HCT116 (cell line): ENCODE results near the gene LY86. TPM values are rescaled to one million over a fixed set of nuclear protein-coding genes. Genes with fewer than 3 reads are reported as not detected.

Source experiments
- ATAC-seq: fragments of 200-7000 bp; cut with Tn5 transposase; 2 replicates; pipeline ENCODE4 v1.9.1; 2020; ENCODE audit warnings: mild to moderate bottlenecking, moderate library complexity
- BruUV-seq: library from RNA; stranded (reverse); fragments of 400-500 nt; replicated peaks from 2 replicates; lab custom pipeline; 2021; lab: Mats Ljungman, UMichigan
- CTCF ChIA-PET: fragments of 300-600 bp; sonication (Branson Sonifier 250); formaldehyde crosslinking; loops from one replicate; lab custom pipeline; 2021; ENCODE audit warnings: antibody characterized with exemption; lab: Charles Lee
- POLR2A ChIA-PET: fragments of 300-600, 350-600 bp; sonication (Branson Sonifier 250); formaldehyde crosslinking; loops from one replicate; lab custom pipeline; 2021; ENCODE audit warnings: antibody characterized with exemption; lab: Charles Lee
- RAD21 ChIA-PET, 2 experiments: fragments of 300-600 bp; sonication (Branson Sonifier 250); formaldehyde crosslinking; loops; one replicate each; lab custom pipeline; 2023; ENCODE audit warnings: low total read pairs in 2 of 2; ENCODE audit not compliant: uncharacterized antibody in 2 of 2, unreplicated experiment in 2 of 2, low non-redundant PET in 1 of 2; lab: Charles Lee
- DNase-seq: peaks from one replicate; pipeline ENCODE4 v3.0.0-alpha.2; 2010; ENCODE audit warnings: low read depth, low spot score
- H2AFZ ChIP-seq: fragments of 200-600 bp; shearing (Covaris generic), sonication (generic); 2 replicates; pipeline ENCODE4 v1.6.1; 2017; ENCODE audit warnings: low read depth, mixed run types, mixed read lengths, antibody characterized with exemption, low read length; ENCODE audit not compliant: poor library complexity, severe bottlenecking
- H3K27ac ChIP-seq: 2 replicates; pipeline ENCODE4 v1.5.1; 2012; ENCODE audit warnings: low read depth, low read length
- H3K27me3 ChIP-seq: fragments of 200-600 bp; sonication (generic); 2 replicates; pipeline ENCODE4 v1.6.1; 2016; ENCODE audit warnings: mixed run types, low read length, mixed read lengths; ENCODE audit not compliant: insufficient read depth
- H3K36me3 ChIP-seq, 2 experiments: fragments of 200-500 bp in 1 of 2; fragments of 200-600 bp in 1 of 2; sonication (Bioruptor generic) in 1 of 2; sonication (generic) in 1 of 2; 2 replicates each; pipeline versions ENCODE4 v1.5.1 to v1.6.1; 2014 to 2016; ENCODE audit warnings: low read length in 2 of 2, inconsistent platforms in 1 of 2, mixed read lengths in 1 of 2, mixed run types in 1 of 2; ENCODE audit not compliant: insufficient read depth in 2 of 2, control insufficient read depth in 1 of 2
- H3K4me1 ChIP-seq, 2 experiments: fragments of 200-600 bp in 1 of 2; sonication (generic) in 1 of 2; 2 replicates each; pipeline versions ENCODE4 v1.5.1 to v1.6.1; 2012 to 2017; ENCODE audit warnings: low read length in 2 of 2, inconsistent platforms in 1 of 2, mild to moderate bottlenecking in 1 of 2, mixed read lengths in 1 of 2, mixed run types in 1 of 2, moderate library complexity in 1 of 2; ENCODE audit not compliant: insufficient read depth in 2 of 2, control insufficient read depth in 1 of 2
- H3K4me2 ChIP-seq: fragments of 200-600 bp; sonication (generic); 2 replicates; pipeline ENCODE4 v1.6.1; 2017; ENCODE audit warnings: mixed run types, low read length, mixed read lengths
- H3K4me3 ChIP-seq, 2 experiments: fragments of 200-600 bp in 1 of 2; sonication (generic) in 1 of 2; replicated peaks in 1 of 2; 2 replicates each; pipeline ENCODE4 v1.5.1; 2011 to 2016; ENCODE audit warnings: low read length in 2 of 2, control low read depth in 1 of 2, low read depth in 1 of 2, mild to moderate bottlenecking in 1 of 2, mixed read lengths in 1 of 2, mixed run types in 1 of 2
- H3K79me2 ChIP-seq: fragments of 200-600 bp; sonication (generic); 2 replicates; pipeline ENCODE4 v1.6.1; 2017; ENCODE audit warnings: mild to moderate bottlenecking, mixed run types, low read length, moderate library complexity, mixed read lengths; ENCODE audit not compliant: insufficient read depth
- H3K9ac ChIP-seq: fragments of 200-600 bp; sonication (generic); 2 replicates; pipeline ENCODE4 v1.6.1; 2016; ENCODE audit warnings: low read length, mixed read lengths
- H3K9me2 ChIP-seq: fragments of 200-600 bp; sonication (generic), shearing (Covaris generic); 2 replicates; pipeline ENCODE4 v1.6.1; 2017; ENCODE audit warnings: mixed run types, mild to moderate bottlenecking, moderate library complexity; ENCODE audit not compliant: insufficient read depth
- H3K9me3 ChIP-seq, 2 experiments: fragments of 200-500 bp in 1 of 2; fragments of 200-600 bp in 1 of 2; sonication (Bioruptor generic) in 1 of 2; sonication (generic) in 1 of 2; 2 replicates each; pipeline ENCODE4 v1.6.1; 2014 to 2017; ENCODE audit warnings: low read length in 2 of 2, mixed read lengths in 2 of 2, inconsistent platforms in 1 of 2, low read depth in 1 of 2, mild to moderate bottlenecking in 1 of 2, mixed run types in 1 of 2, moderate library complexity in 1 of 2; ENCODE audit not compliant: control insufficient read depth in 1 of 2, insufficient read depth in 1 of 2
- H4K20me1 ChIP-seq: fragments of 200-600 bp; sonication (generic), shearing (Covaris generic); 2 replicates; pipeline ENCODE4 v1.6.1; 2017; ENCODE audit warnings: mixed run types, mild to moderate bottlenecking, moderate library complexity; ENCODE audit not compliant: insufficient read depth
- EGR1 ChIP-seq: IDR thresholded peaks from 2 replicates; pipeline ENCODE4 v1.6.1; 2012; ENCODE audit warnings: low read depth
- JUND ChIP-seq: IDR thresholded peaks from 2 replicates; pipeline ENCODE4 v1.6.1; 2012
- POLR2A ChIP-seq: IDR thresholded peaks from 2 replicates; pipeline ENCODE4 v1.7.0; 2011; ENCODE audit warnings: borderline replicate concordance; ENCODE audit not compliant: insufficient read depth, insufficient read length; ENCODE audit errors: extremely low read depth
- POLR2AphosphoS5 ChIP-seq: IDR thresholded peaks from 2 replicates; pipeline ENCODE4 v1.6.1; 2011; ENCODE audit warnings: mild to moderate bottlenecking, low read depth, low read length, moderate library complexity
- RAD21 ChIP-seq: IDR thresholded peaks from 2 replicates; pipeline ENCODE4 v1.6.1; 2012; ENCODE audit warnings: low read depth, mild to moderate bottlenecking
- TCF7L2 ChIP-seq: IDR thresholded peaks from 2 replicates; pipeline ENCODE4 v1.7.0; 2011; ENCODE audit warnings: borderline replicate concordance, inconsistent platforms; ENCODE audit not compliant: insufficient read depth, insufficient read length; ENCODE audit errors: extremely low read depth
- YY1 ChIP-seq: IDR thresholded peaks from 2 replicates; pipeline ENCODE4 v1.6.1; 2011; ENCODE audit warnings: low read length, low read depth, moderate library complexity, mild to moderate bottlenecking; ENCODE audit not compliant: insufficient replicate concordance; ENCODE audit errors: extremely low read depth
- intact Hi-C: fragments of 100-400 bp; cut with micrococcal nuclease; formaldehyde crosslinking; loops from 2 replicates; pipeline ENCODE4 v1.10.0; 2022
- total RNA-seq: library from RNA; stranded (reverse); gene quantifications from one replicate; pipeline ENCODE4 v1.2.1, GENCODE V29; 2021; ENCODE audit not compliant: unreplicated experiment

The LY86 gene
- total RNA-seq, 1 experiment from 2014 or later: not detected

DNA sequence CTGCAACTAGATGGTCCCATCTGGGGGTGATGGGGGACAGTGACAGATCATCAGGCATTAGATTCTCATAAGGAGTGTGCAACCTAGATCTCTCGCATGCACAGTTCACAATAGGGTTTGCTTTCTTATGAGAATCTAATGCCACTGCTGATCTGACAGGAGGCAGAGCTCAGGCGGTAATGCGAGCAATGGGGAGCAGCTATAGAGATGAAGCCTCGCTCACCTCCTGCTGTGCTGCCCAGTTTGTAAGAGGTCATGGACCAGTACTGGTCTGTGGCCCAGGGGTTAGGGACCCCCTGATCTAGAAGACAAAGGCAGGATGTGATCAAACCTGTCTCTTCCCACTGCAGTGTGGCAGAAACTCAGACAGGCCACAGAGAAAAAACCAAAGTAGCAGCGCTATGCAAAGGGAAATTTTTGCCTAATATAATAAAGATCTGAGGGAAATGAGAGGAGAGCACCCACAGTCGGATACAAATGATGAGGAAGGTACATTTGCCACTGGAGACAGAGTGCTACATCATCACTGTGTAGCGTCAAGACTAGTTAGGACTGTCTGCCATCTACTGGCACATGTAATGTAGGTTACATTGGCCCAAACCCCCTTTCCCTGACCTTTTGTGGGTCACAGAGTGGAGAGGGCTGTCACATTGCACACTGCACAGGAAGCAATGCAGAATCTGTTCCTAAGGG, 4.1 kb upstream of the LY86 start:
- TF ChIP-seq TCF7L2 (no peak), POLR2A (no peak), JUND (no peak), EGR1 (no peak), POLR2AphosphoS5 (no peak), YY1 (no peak), RAD21 (peak; percentile 24; the same call in 1 of the 2 replicates)
- H3K4me1 ChIP-seq: no peaks in the 10 kb centered on the region

DNA sequence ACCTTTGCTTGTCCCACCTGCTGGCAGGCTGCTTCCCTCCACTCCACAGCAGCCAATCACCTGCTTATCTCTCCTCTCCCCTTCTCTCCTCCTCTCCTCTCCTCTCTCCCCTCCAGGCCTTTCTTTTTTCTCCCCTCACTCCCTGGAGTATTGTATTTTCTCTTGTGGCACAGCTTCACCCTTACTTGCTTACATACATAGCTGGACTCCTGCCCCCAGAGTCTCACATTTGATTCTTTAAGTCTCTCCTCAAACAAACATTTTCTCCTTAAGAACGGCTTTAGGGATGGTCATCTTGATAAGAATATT, 3.6 kb upstream of the LY86 start:
- intact Hi-C loops: no loop called here
- ChIA-PET CTCF (no interaction called here), RAD21 (no interaction called here), POLR2A (no interaction called here)
- Histone ChIP-seq H3K27me3 (peaks cover 4% of the 10 kb centered on the region; the same call in 1 of the 2 replicates), H4K20me1 (no peaks in the 10 kb centered on the region), H3K79me2 (no peaks in the 10 kb centered on the region), H3K4me1 (no peaks in the 10 kb centered on the region), H3K4me3 (no peak overlapping the region), H3K9me2 (no peaks in the 10 kb centered on the region), H2AFZ (no peak overlapping the region), H3K9ac (no peak overlapping the region), H3K4me2 (no peak overlapping the region), H3K27ac (no peak overlapping the region), H3K9me3 (no peaks in the 10 kb centered on the region), H3K36me3 (no peaks in the 10 kb centered on the region)
- DNase-seq (no peak), ATAC-seq (no peak; the same call in 1 of the 2 replicates)
- BruUV-seq: no TSS peak
- no peak for TF ChIP-seq RAD21

More for the DNA sequence above, 4.1 kb upstream of the LY86 start:
- no peaks in the 10 kb centered on the region for H3K79me2 ChIP-seq
- intact Hi-C loops: no loop called here
- ChIA-PET RAD21 (no interaction called here), POLR2A (no interaction called here), CTCF (no interaction called here)
- H3K27ac ChIP-seq: no peak overlapping the region
- no peaks in the 10 kb centered on the region for H3K36me3 ChIP-seq
- H3K9me2 ChIP-seq: no peaks in the 10 kb centered on the region
- H4K20me1 ChIP-seq: no peaks in the 10 kb centered on the region
- ATAC-seq (peak; percentile 52), DNase-seq (no peak)
- H3K4me3 ChIP-seq: no peak overlapping the region
- no peak overlapping the region for H3K9ac ChIP-seq
- BruUV-seq: no TSS peak
- H3K27me3 ChIP-seq: peaks cover 4% of the 10 kb centered on the region; the same call in 1 of the 2 replicates
- no peak overlapping the region for H3K4me2 ChIP-seq
- no peaks in the 10 kb centered on the region for H3K9me3 ChIP-seq
- peak overlapping the region; percentile 88 for H2AFZ ChIP-seq
